ENCODE results near the gene SPATA17. TPM values are rescaled to one million over a fixed set of nuclear protein-coding genes. Genes with fewer than 3 reads are reported as not detected.

The SPATA17 gene
- total and polyA plus RNA-seq, 2 donors (not counting 3 experiments of a cell fraction or from before 2014, with no cell fraction given): not detected

DNA sequence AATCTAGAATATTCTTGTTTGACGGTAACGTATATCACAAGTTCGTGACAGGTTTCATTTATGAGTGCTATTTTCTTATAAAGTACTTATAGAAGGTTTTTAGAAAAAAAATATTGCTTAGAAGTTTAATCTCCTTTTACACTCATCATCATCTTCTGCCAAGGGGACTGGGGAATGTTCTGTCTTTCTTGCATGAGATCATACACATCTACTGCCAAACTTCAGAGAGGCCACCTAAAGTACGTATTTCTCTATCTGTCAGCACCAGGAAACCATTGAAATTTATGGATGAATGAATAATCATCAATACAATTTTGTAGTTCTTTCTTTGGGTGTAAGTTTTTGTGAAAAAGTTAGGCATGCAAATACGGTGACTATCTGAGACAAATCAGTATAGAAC, 245.8 kb downstream of the SPATA17 start:
- Histone ChIP-seq H3K4me1 (ENCODE audit: control insufficient read depth, extremely low read depth, insufficient read depth, low read length) (no peaks in the 10 kb centered on the region), H3K36me3 (ENCODE audit: control insufficient read depth in 2 of 2, extremely low read depth in 1 of 2, insufficient read depth in 2 of 2, low read length in 2 of 2) (no peaks in the 10 kb centered on the region), H3K4me3 (replicated peaks in 1 of 3; ENCODE audit: insufficient read depth in 1 of 3, low read depth in 1 of 3, low read length in 3 of 3) (no peak overlapping the region), H3K9ac (replicated peaks; ENCODE audit: extremely low read depth, insufficient read depth, low read length) (no peak overlapping the region), H3K27ac (ENCODE audit: insufficient read depth, low read depth, low read length) (no peak overlapping the region), H2AFZ (ENCODE audit: low read depth, low read length) (no peak overlapping the region), H3K79me2 (ENCODE audit: control insufficient read depth, insufficient read depth, low read length) (no peaks in the 10 kb centered on the region), H3K9me3 (replicated peaks; ENCODE audit: control insufficient read depth, insufficient read depth, low read length) (peaks cover 2% of the 10 kb centered on the region), H4K20me1 (replicated peaks; ENCODE audit: control insufficient read depth, extremely low read depth, insufficient read depth, low read length) (no peaks in the 10 kb centered on the region), H3K4me2 (ENCODE audit: insufficient read depth, low read length) (no peak overlapping the region), H3K27me3 (ENCODE audit: control insufficient read depth in 2 of 2, insufficient read depth in 2 of 2, low read length in 2 of 2) (no peaks in the 10 kb centered on the region), H3K9me1 (replicated peaks; ENCODE audit: control insufficient read depth, extremely low read depth, insufficient read depth, low read length) (no peaks in the 10 kb centered on the region)
- BruUV-seq (replicated peaks): no TSS peak
- FAIRE-seq (no peak), DNase-seq (ENCODE audit: low read depth, low spot score) (no peak)
- dilution Hi-C loops (cut with MboI; ENCODE audit: extremely low pct_ligation_motif_present, low sequenced_read_pairs): no loop called here
- intact Hi-C loops (cut with micrococcal nuclease): no loop called here
- TF ChIP-seq, protein P1, sequence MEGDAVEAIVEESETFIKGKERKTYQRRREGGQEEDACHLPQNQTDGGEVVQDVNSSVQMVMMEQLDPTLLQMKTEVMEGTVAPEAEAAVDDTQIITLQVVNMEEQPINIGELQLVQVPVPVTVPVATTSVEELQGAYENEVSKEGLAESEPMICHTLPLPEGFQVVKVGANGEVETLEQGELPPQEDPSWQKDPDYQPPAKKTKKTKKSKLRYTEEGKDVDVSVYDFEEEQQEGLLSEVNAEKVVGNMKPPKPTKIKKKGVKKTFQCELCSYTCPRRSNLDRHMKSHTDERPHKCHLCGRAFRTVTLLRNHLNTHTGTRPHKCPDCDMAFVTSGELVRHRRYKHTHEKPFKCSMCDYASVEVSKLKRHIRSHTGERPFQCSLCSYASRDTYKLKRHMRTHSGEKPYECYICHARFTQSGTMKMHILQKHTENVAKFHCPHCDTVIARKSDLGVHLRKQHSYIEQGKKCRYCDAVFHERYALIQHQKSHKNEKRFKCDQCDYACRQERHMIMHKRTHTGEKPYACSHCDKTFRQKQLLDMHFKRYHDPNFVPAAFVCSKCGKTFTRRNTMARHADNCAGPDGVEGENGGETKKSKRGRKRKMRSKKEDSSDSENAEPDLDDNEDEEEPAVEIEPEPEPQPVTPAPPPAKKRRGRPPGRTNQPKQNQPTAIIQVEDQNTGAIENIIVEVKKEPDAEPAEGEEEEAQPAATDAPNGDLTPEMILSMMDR (IDR thresholded peaks at IDR 0.05; ENCODE audit: extremely low read depth in 1 of 2, insufficient read depth in 1 of 2, low read depth in 1 of 2, low read length in 2 of 2): no peak
- TF ChIP-seq POLR2A (IDR thresholded peaks at IDR 0.05; ENCODE audit: low read depth, low read length) (no peak), JUN (IDR thresholded peaks at IDR 0.05; ENCODE audit: borderline replicate concordance, insufficient read depth, insufficient read length, low read depth) (no peak), POLR2AphosphoS5 (IDR thresholded peaks at IDR 0.05; ENCODE audit: insufficient read depth, low read depth, low read length) (no peak), FOS (IDR thresholded peaks at IDR 0.05; ENCODE audit: borderline replicate concordance, insufficient read depth, low read length) (no peak), EZH2 (IDR thresholded peaks at IDR 0.05; ENCODE audit: borderline replicate concordance, low read depth, low read length, severe bottlenecking) (no peak), MYC (IDR thresholded peaks at IDR 0.05; ENCODE audit: low read depth, low read length) (no peak), GATA2 (IDR thresholded peaks at IDR 0.05; ENCODE audit: insufficient read depth, insufficient read length, low read depth, low read length) (no peak)
- TF ChIP-seq, protein P2, sequence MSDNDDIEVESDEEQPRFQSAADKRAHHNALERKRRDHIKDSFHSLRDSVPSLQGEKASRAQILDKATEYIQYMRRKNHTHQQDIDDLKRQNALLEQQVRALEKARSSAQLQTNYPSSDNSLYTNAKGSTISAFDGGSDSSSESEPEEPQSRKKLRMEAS (IDR thresholded peaks at IDR 0.05; ENCODE audit: insufficient read depth, insufficient read length): no peak
- ChIA-PET CTCF (no interaction called here), POLR2A (no interaction called here)
